Esophagus (tissue), 2 donors: ENCODE data around the gene SMCO4. TPM values are rescaled to one million over a fixed set of nuclear protein-coding genes. Genes with fewer than 3 reads are reported as not detected.

Source experiments
- H3K27ac ChIP-seq, 2 donors: one replicate each; pipeline ENCODE4 v1.5.1; 2013; ENCODE audit warnings: low read depth in 2 of 2, mild to moderate bottlenecking in 2 of 2, inconsistent platforms in 1 of 2, low read length in 1 of 2, moderate library complexity in 1 of 2
- H3K27me3 ChIP-seq, 2 donors: one replicate each; pipeline ENCODE4 v1.6.1; 2013; ENCODE audit warnings: low read length in 2 of 2, control low read depth in 1 of 2, mild to moderate bottlenecking in 1 of 2; ENCODE audit not compliant: insufficient read depth in 2 of 2, control insufficient read depth in 1 of 2
- H3K36me3 ChIP-seq, 2 donors: one replicate each; pipeline ENCODE4 v1.6.1; 2013; ENCODE audit warnings: low read length in 1 of 2; ENCODE audit not compliant: control insufficient read depth in 2 of 2, insufficient read depth in 2 of 2
- H3K4me1 ChIP-seq, 2 donors: one replicate each; pipeline ENCODE4 v1.6.1; 2013; ENCODE audit warnings: low read length in 1 of 2; ENCODE audit not compliant: control insufficient read depth in 2 of 2, insufficient read depth in 2 of 2
- H3K4me3 ChIP-seq, 2 donors: one replicate each; pipeline ENCODE4 v1.5.1; 2013; ENCODE audit warnings: low read length in 2 of 2, mild to moderate bottlenecking in 2 of 2, low read depth in 1 of 2, moderate library complexity in 1 of 2
- H3K9me3 ChIP-seq, 2 donors: one replicate each; pipeline ENCODE4 v1.6.1; 2013; ENCODE audit warnings: mild to moderate bottlenecking in 2 of 2, low read depth in 1 of 2, low read length in 1 of 2, moderate library complexity in 1 of 2; ENCODE audit not compliant: control insufficient read depth in 2 of 2, insufficient read depth in 1 of 2
- WGBS, 2 donors: extraction: QIAGEN DNeasy Blood & Tissue Kit; methylation state at CpG; one replicate each; pipeline ENCODE4 v1.1.7; 2013; 5-methylcytosine and 5-hydroxymethylcytosine counted together
- polyA plus RNA-seq, 2 donors: library from polyadenylated mRNA; stranded (reverse); fragments of 200-250 nt; gene quantifications; one replicate each; pipeline ENCODE4 v1.2.3, GENCODE V29; 2013
- donor health status: healthy with polysubstance abuse.
- donor health status: Bipolar disorder and iron deficiency.

SMCO4 gene
- polyA plus RNA-seq, 2 donors, result 7.9 to 14.2 TPM

DNA sequence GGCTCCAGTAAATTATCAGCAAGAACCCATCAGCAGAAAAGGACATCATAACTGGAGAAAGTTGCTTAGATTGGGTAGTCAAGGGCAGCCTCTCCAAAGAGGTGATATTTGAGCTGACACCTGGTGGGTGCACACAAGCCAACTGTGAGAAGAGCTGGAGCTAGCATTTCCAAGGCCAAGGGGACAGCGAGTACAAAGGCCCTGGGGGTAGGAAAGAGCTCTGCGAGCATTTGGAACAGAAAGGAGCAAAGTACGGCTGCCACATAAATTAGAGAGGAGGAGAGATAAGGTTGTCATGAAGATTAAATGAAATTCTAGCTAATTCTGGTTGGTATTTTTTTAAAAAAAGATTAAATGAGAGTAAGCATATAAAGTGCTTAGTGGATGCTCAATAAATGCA is 21.7 kb upstream of the SMCO4 start:
- H3K9me3 ChIP-seq, result no peaks in the 10 kb centered on the region
- no peak overlapping the region for H3K4me3 ChIP-seq
- H3K27me3 ChIP-seq, result no peaks in the 10 kb centered on the region
- no peaks in the 10 kb centered on the region for H3K36me3 ChIP-seq
- 60 to 73% methylated on average over 3 of the region's 3 CpGs for WGBS, 2 donors
- H3K4me1 ChIP-seq, result no peaks in the 10 kb centered on the region
- H3K27ac ChIP-seq, result no peak overlapping the region

DNA sequence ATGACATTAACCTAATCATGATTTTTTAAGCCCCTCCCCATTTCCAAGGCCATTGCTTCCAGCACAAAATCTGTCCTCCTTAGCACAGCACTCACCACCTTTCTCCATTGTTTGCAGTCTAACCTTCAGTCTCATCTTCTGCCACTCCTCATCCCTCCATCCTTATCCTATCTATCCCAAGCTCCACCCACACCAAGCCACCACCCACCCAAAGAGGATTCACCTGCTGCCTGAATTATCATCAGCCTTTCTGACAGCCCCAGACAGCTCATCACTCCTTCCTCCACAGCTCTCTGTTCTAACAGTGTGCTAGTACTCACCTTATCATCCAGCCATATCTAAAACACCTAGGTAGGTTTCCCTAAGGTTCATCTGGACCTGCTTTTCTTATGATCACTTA is 20.7 kb upstream of the SMCO4 start:
- no peaks in the 10 kb centered on the region for H3K9me3 ChIP-seq
- H3K4me1 ChIP-seq, result no peaks in the 10 kb centered on the region
- H3K4me3 ChIP-seq, result no peak overlapping the region
- H3K27me3 ChIP-seq, result no peaks in the 10 kb centered on the region
- no peak overlapping the region for H3K27ac ChIP-seq
- H3K36me3 ChIP-seq, result no peaks in the 10 kb centered on the region

DNA sequence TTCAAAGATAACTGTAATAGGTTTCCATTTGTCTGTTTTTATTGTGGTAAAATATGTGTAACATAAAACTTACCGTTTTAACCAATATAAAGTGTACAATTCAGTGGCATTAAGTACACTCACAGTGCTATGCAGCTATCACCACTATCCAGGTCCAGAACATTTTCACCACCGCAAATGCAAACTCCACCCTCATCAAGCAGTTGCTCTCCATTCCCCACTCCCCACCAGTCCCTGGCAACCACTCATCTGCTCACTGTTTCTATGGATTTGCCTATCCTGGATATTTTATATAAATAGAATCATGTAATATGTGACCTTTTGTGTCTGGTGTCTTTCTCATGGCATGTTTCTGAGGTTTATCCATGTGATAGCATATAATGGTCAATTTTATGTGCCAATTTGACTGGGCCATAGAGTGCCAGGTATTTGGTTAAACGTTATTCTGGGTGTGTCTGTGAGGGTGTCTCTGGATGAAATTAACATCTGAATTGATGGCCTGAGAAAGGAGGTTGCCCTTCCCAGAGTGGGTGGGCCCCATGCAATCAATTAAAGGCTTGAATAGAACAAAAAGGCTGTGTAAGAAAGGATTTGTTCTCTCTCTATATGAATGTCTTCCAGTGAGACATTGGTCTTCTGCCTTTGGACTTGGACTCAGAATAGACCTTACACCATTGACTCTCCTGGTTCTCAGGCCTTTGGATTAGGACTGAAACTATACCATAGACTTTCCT is 17.2 kb upstream of the SMCO4 start:
- no peak overlapping the region for H3K27ac ChIP-seq

GRCh38 chr11:93559681-93560080 is 16.5 kb upstream of the SMCO4 start:
- H3K4me3 ChIP-seq, result no peak overlapping the region
- no peaks in the 10 kb centered on the region for H3K9me3 ChIP-seq
- no peak overlapping the region for H3K27ac ChIP-seq
- H3K4me1 ChIP-seq, result no peaks in the 10 kb centered on the region
- no peaks in the 10 kb centered on the region for H3K36me3 ChIP-seq
- WGBS, 2 donors, result 62 to 74% methylated on average over 3 of the region's 3 CpGs
- H3K27me3 ChIP-seq, result peaks cover 0 to 3% of the 10 kb centered on the region in 2 donors

More for the DNA sequence above, 17.2 kb upstream of the SMCO4 start:
- WGBS, 2 donors, result 68 to 73% methylated on average over 3 of the region's 3 CpGs
- Histone ChIP-seq H3K4me3 (no peak overlapping the region), H3K36me3 (no peaks in the 10 kb centered on the region), H3K4me1 (no peaks in the 10 kb centered on the region), H3K27me3 (peaks cover 0 to 3% of the 10 kb centered on the region in 2 donors), H3K9me3 (no peaks in the 10 kb centered on the region)

DNA sequence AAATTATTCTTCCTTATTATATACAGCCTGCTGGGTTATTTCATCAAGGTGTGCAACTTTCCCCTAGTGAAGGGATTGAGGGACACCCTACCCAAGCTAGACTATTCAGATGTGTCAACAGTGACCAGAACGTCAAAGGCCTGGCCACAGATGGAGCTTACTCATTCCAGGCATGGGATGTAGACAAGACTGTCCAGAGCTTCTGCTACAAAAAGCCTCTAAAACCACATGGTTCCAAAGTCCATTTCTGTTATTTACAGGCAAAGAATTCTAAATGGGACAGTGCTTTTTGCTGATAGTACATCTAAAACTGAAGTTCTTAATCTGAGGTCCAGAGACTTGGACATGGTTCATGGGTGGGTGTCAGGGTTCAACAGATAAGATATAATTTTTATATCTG is 9.7 kb upstream of the SMCO4 start:
- H3K27me3 ChIP-seq, result peaks cover 0 to 3% of the 10 kb centered on the region in 2 donors
- WGBS, 2 donors, result 69 to 87% methylated on average over 1 of the region's 1 CpG
- H3K27ac ChIP-seq, result no peak overlapping the region
- no peaks in the 10 kb centered on the region for H3K9me3 ChIP-seq
- H3K4me3 ChIP-seq, result no peak overlapping the region
- H3K36me3 ChIP-seq, result no peaks in the 10 kb centered on the region
- no peaks in the 10 kb centered on the region for H3K4me1 ChIP-seq

DNA sequence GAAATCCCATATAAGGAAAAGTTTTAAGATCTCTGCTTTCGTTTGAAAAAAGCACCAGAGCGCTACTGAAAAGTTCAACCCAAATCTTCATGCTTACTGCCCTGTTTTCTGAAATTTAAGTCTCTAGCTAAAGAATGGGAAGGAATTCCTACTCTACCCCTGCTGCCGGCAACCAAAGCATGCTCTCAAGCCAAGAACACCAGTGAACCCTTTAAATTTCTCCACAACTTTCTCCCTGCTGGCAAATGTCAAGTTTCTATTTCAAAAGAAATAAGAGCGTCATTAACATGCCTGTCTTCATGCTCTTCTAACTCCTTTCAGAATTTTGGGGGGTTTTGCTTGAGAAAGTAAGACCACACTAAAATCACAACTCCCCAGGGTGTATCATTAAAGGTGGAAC is 6.8 kb upstream of the SMCO4 start:
- WGBS, 2 donors, result 86 to 87% methylated on average over 4 of the region's 4 CpGs

GRCh38 chr11:93548679-93549319 is 5.6 kb upstream of the SMCO4 start:
- H3K4me3 ChIP-seq, result no peak overlapping the region
- H3K27me3 ChIP-seq, result no peaks in the 10 kb centered on the region
- H3K36me3 ChIP-seq, result no peaks in the 10 kb centered on the region
- WGBS, 2 donors, result 75 to 76% methylated on average over 6 of the region's 6 CpGs
- no peaks in the 10 kb centered on the region for H3K9me3 ChIP-seq
- H3K4me1 ChIP-seq, result peaks cover 0 to 3% of the 10 kb centered on the region in 2 donors
- H3K27ac ChIP-seq, result no peak overlapping the region

More for the DNA sequence above, 6.8 kb upstream of the SMCO4 start:
- peaks cover 0 to 3% of the 10 kb centered on the region in 2 donors for H3K4me1 ChIP-seq
- H3K4me3 ChIP-seq, result no peak overlapping the region
- no peaks in the 10 kb centered on the region for H3K36me3 ChIP-seq
- H3K9me3 ChIP-seq, result no peaks in the 10 kb centered on the region
- no peak overlapping the region for H3K27ac ChIP-seq
- H3K27me3 ChIP-seq, result no peaks in the 10 kb centered on the region

GRCh38 chr11:93547773-93548172 is 4.6 kb upstream of the SMCO4 start:
- 71 to 77% methylated on average over 2 of the region's 2 CpGs for WGBS, 2 donors
- peaks cover 0 to 3% of the 10 kb centered on the region in 2 donors for H3K4me1 ChIP-seq
- H3K27ac ChIP-seq, result no peak overlapping the region
- no peaks in the 10 kb centered on the region for H3K36me3 ChIP-seq
- H3K9me3 ChIP-seq, result no peaks in the 10 kb centered on the region
- H3K27me3 ChIP-seq, result no peaks in the 10 kb centered on the region
- H3K4me3 ChIP-seq, result no peak overlapping the region

GRCh38 chr11:93547028-93547427 is 3.8 kb upstream of the SMCO4 start:
- H3K27ac ChIP-seq, result no peak overlapping the region
- no peak overlapping the region for H3K4me3 ChIP-seq
- peaks cover 0 to 6% of the 10 kb centered on the region in 2 donors for H3K4me1 ChIP-seq
- no peaks in the 10 kb centered on the region for H3K9me3 ChIP-seq
- WGBS, 2 donors, result 71% methylated on average over 2 of the region's 2 CpGs
- no peaks in the 10 kb centered on the region for H3K36me3 ChIP-seq
- no peaks in the 10 kb centered on the region for H3K27me3 ChIP-seq

DNA sequence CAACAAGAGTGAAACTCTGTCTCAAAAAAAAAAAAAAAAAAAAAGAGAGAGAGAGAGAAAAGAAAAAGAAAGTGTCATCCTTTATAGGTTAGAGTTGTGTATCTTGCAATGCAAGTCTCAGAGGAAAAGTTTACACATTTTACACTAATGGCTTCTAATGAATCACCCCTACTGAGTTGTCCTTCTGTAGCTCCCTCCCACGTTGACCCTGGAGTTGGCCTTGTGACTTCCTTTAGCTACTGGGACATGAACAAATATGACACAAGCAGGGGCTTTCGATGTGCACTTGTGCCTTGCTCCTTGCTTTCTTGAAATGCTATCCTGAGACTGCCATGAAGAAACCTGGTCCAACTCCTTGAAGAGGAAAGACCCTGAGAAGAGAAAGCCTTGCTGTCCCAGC is 2.4 kb upstream of the SMCO4 start:
- Histone ChIP-seq H3K27me3 (no peaks in the 10 kb centered on the region), H3K36me3 (no peaks in the 10 kb centered on the region), H3K4me1 (peaks cover 0 to 6% of the 10 kb centered on the region in 2 donors), H3K27ac (no peak overlapping the region), H3K9me3 (no peaks in the 10 kb centered on the region), H3K4me3 (no peak overlapping the region)
- 60 to 66% methylated on average over 2 of the region's 2 CpGs for WGBS, 2 donors
